HG02763 (cell line): ENCODE measurements around the gene AHR.
"Not testable (repeated sequence)": the region's sequence is repeated elsewhere in the genome, so short reads cannot be mapped to it uniquely, and the experiment has no call there.

ENCODE experiments used
- ATAC-seq: cut with Tn5 transposase; IDR thresholded peaks from one replicate; pipeline ENCODE4 v1.9.1; 2021; ENCODE audit warnings: mild to moderate bottlenecking, moderate library complexity; ENCODE audit not compliant: unreplicated experiment

The AHR gene

GRCh38 chr7:17336168-17336567 lies 37.7 kb downstream of the AHR start:
- no peak for ATAC-seq

DNA sequence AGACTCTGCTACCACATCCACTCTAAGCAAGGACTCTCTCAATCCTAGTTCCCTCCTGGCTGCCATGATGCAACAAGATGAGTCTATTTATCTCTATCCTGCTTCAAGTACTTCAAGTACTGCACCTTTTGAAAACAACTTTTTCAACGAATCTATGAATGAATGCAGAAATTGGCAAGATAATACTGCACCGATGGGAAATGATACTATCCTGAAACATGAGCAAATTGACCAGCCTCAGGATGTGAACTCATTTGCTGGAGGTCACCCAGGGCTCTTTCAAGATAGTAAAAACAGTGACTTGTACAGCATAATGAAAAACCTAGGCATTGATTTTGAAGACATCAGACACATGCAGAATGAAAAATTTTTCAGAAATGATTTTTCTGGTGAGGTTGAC lies 40.7 kb downstream of the AHR start:
- no peak for ATAC-seq

DNA sequence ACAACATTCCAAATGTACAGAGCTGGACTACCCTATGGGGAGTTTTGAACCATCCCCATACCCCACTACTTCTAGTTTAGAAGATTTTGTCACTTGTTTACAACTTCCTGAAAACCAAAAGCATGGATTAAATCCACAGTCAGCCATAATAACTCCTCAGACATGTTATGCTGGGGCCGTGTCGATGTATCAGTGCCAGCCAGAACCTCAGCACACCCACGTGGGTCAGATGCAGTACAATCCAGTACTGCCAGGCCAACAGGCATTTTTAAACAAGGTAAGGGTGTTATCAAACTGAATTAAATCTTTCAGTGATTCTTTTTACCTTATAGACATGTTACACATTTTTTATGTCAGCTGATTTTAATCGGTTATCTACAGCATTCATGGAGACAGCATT lies 41.5 kb downstream of the AHR start:
- no peak for ATAC-seq

- no peak for ATAC-seq
Observed at GRCh38 chr7:17340655-17341054, 42.2 kb downstream of the AHR start.

DNA sequence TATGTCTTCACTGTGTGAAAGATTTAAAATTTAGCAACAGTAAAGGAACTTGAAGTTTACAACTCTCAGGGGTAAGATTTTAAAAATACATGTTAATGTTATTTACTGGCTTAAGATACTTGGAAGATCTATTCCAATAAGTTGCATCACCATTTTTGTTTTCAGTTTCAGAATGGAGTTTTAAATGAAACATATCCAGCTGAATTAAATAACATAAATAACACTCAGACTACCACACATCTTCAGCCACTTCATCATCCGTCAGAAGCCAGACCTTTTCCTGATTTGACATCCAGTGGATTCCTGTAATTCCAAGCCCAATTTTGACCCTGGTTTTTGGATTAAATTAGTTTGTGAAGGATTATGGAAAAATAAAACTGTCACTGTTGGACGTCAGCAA lies 44.3 kb downstream of the AHR start:
- no peak for ATAC-seq

DNA sequence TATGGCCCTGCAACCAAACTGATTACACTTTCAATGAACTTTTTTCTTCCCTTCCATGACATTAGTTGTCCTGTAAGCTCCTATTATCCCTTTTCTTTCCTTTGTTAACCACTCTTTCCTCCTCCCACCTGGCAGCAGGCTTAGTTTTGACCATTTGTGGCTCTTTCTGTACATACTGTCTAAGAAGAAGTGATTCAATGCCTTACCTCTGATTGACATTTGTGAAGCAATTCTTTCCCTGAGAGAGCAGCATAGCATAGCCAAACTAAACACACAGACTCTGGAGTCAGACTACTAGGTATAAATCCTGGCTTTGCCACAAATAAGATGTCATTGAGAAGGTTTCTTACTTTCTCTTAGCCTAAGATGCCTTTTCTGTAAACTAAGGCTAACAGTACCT lies 48.9 kb downstream of the AHR start:
- ATAC-seq, result no peak

- ATAC-seq, result not testable (repeated sequence)
Observed at GRCh38 chr7:17348932-17349331, 50.5 kb downstream of the AHR start.

GRCh38 chr7:17350321-17350720 lies 51.9 kb downstream of the AHR start:
- ATAC-seq, result not testable (repeated sequence)

GRCh38 chr7:17353650-17354419 lies 55.4 kb downstream of the AHR start:
- not testable (repeated sequence) for ATAC-seq

GRCh38 chr7:17354473-17354872 lies 56.0 kb downstream of the AHR start:
- no peak for ATAC-seq

DNA sequence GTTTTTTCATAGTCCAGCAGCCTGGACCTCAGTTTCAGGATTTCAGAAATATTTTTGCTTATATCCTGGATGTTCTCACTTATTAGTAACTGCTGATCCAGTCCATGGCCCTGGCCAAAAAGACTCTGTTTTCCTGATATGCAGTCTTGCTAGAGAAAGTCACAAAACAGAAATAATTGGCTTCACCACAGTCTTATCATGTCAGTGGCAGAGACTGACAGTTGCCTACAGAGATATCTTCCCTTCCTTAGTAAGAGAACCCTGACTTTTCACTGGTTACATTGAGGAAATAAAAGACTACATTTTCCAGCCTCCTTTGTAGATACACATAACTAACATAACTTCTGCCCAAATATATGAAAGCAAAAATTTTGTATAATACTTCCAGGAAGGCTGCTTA lies 56.6 kb downstream of the AHR start:
- no peak for ATAC-seq

DNA sequence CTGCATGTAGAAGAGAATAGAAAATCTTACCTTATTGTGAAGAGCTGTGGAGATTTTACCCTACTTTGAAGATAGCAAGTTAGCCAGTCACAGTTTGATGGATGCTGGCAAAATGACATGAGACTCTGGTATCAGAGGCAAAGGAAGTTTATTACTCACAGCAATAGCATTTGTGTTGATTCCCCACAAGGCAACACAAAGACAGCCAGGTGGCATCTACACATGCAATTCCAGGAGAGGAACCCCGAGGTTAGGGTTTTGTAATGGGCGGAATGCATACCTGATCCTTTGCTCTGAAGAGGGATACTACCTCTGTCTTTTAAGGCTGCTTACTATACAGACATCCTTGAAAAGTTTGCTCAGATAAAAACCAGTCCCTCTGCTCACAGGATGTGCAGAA lies 59.5 kb downstream of the AHR start:
- no peak for ATAC-seq

DNA sequence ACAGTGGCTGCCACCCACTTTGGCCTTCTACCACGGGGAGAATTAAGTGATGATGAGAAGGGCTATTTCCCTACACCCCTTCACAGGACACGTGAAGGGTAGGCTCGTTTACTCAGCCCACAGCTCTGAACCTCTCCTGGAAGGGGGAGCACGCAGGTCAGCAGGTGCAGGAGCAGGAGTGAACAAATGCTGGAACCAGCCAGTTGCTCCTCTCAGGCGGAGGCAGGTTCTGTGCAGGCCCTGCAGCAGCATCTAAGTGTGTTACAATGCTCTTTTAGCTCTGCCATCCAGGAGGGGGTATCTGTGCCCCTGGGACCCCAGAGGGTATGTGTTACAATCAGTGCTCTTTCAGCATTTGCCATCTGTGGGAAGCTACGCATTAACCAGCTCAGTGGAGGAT lies 61.2 kb downstream of the AHR start:
- ATAC-seq, result no peak

GRCh38 chr7:17362439-17363105 lies 64.1 kb downstream of the AHR start:
- no peak for ATAC-seq

GRCh38 chr7:17364671-17365070 lies 66.2 kb downstream of the AHR start:
- no peak for ATAC-seq

DNA sequence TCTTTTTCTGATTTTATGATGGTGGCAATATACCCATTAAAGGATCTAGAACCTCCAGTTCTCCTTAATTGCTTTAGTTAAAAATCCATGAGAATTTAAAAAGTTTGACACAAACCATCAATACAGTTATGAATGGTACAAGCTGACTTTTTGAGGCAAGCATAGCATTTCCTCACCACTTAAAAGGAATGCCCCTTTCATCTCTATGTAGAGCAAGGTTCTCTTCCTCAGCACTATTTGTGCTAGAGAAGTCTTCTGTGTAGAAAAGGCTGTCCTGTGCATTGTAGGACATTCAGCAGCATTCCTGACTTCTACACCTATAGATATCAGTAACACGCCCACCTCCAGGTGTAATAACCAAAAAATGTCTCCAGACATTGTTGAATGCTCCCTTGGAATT lies 67.3 kb downstream of the AHR start:
- no peak for ATAC-seq

DNA sequence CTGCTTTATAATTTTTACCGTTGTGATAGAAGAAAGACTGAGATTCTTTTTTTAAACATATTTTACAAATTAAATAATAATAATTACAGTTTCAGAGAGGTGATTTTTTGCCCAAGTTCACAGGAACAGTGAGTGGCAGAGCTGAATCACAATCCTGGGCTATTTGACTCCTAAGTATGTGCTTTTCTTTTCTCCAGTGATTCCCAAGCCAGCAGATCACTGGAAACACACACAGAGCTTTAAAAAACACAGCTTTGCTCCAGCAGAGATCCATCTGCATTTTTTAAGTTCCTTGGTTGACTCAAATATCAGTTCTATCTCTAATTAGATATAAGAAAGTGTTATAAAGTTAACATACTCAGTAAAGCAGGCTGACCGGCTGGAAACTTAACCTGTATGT lies 69.0 kb downstream of the AHR start:
- ATAC-seq, result no peak

GRCh38 chr7:17368856-17369524 lies 70.5 kb downstream of the AHR start:
- ATAC-seq, result no peak

GRCh38 chr7:17369691-17370426 lies 71.4 kb downstream of the AHR start:
- ATAC-seq, result no peak

DNA sequence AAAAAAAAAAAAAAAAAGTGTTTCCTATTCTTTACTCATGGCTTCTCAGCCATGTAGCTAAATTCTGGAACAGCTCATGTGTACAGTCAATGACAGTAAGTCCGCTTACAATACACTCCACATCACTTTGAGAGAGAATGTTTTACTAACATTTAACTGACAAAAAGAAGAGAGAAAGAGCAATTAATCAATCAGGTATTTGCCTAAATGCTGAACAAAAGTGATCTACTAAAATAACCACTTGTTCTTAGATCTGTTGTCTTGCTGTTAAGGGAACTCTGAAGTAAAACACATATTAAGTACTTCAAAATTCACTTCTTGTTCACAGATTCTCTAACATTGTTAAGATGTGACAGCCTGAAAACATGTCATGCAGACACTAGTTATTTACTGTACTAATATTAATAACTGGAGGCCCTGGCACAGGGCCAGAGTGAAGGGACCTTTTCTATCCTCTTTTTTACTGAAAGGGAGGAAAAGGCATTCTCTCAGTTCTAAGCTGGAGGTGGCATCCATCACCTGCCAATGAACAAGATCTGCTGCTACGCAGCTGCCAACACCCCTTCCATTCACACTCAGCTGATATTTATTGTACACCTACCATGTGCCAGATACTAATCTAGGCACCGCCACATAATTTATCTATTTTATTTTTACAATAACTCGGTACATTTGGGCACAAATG lies 72.6 kb downstream of the AHR start:
- ATAC-seq, result no peak
